Measurements from ENCODE around the gene VSTM5.

DNA sequence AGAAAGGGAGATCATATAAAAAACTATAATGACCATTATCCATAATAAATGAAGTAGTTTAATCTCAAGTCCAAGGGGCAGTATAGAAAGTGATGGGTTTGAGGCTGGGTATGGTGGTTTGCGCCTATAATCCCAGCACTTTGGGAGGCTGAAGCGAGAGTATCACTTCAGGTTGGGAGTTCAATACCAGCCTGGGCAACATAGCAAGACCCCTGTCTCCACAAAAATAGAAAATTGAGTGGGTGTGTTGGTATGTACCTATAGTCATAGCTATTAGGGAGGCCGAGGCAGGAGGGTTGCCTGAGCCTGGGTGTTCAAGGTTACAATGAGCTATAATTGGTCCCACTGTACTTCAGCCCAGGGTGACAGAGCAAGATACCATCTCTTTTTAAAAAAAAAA lies 42.4 kb downstream of the VSTM5 start:
- TF ChIP-seq, protein P1, sequence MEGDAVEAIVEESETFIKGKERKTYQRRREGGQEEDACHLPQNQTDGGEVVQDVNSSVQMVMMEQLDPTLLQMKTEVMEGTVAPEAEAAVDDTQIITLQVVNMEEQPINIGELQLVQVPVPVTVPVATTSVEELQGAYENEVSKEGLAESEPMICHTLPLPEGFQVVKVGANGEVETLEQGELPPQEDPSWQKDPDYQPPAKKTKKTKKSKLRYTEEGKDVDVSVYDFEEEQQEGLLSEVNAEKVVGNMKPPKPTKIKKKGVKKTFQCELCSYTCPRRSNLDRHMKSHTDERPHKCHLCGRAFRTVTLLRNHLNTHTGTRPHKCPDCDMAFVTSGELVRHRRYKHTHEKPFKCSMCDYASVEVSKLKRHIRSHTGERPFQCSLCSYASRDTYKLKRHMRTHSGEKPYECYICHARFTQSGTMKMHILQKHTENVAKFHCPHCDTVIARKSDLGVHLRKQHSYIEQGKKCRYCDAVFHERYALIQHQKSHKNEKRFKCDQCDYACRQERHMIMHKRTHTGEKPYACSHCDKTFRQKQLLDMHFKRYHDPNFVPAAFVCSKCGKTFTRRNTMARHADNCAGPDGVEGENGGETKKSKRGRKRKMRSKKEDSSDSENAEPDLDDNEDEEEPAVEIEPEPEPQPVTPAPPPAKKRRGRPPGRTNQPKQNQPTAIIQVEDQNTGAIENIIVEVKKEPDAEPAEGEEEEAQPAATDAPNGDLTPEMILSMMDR (IDR thresholded peaks at IDR 0.05; ENCODE audit: low read depth, low read length): no peak
- no peak for TF ChIP-seq POLR2A (IDR thresholded peaks at IDR 0.05; ENCODE audit: extremely low read depth, insufficient read length)

Measured in NB4 (cell line).